ENCODE results near the gene MYH16. TPM values are rescaled to one million over a fixed set of nuclear protein-coding genes. Genes with fewer than 3 reads are reported as not detected.
A peak's percentile ranks its signal among the peaks of the same experiment; 100 is the strongest.
"Not testable (repeated sequence)": the region's sequence is repeated elsewhere in the genome, so short reads cannot be mapped to it uniquely, and the experiment has no call there.

Gene MYH16
- total RNA-seq, 1 donor from 2014 or later = not detected

GRCh38 chr7:99305473-99306260 lies 33.0 kb downstream of the MYH16 start:
- no peak for DNase-seq (ENCODE audit: low spot score)

- DNase-seq (ENCODE audit: low spot score) = no peak
Measured at GRCh38 chr7:99308461-99309074, 35.9 kb downstream of the MYH16 start.

GRCh38 chr7:99309111-99309510 lies 36.5 kb downstream of the MYH16 start:
- no peak for DNase-seq (ENCODE audit: low spot score)

- no peak for DNase-seq (ENCODE audit: low spot score)
Measured at GRCh38 chr7:99310004-99310403, 37.4 kb downstream of the MYH16 start.

- DNase-seq (ENCODE audit: low spot score) = no peak
Measured at GRCh38 chr7:99311702-99312101, 39.1 kb downstream of the MYH16 start.

- DNase-seq (ENCODE audit: low spot score) = peak; percentile 53
Measured at GRCh38 chr7:99312316-99313203, 39.9 kb downstream of the MYH16 start.

- DNase-seq (ENCODE audit: low spot score) = no peak
Measured at GRCh38 chr7:99313204-99313573, 40.5 kb downstream of the MYH16 start.

- DNase-seq (ENCODE audit: low spot score) = no peak
Measured at GRCh38 chr7:99314504-99314903, 41.9 kb downstream of the MYH16 start.

- DNase-seq (ENCODE audit: low spot score) = no peak
Measured at GRCh38 chr7:99320371-99320770, 47.7 kb downstream of the MYH16 start.

- not testable (repeated sequence) for DNase-seq (ENCODE audit: low spot score)
Measured at GRCh38 chr7:99322659-99323058, 50.0 kb downstream of the MYH16 start.

GRCh38 chr7:99324559-99324958 lies 51.9 kb downstream of the MYH16 start:
- no peak for DNase-seq (ENCODE audit: low spot score)

GRCh38 chr7:99325001-99325493 lies 52.4 kb downstream of the MYH16 start:
- no peak for DNase-seq (ENCODE audit: low spot score)

- DNase-seq (ENCODE audit: low spot score) = peak; percentile 95
Measured at GRCh38 chr7:99325592-99326407, 53.2 kb downstream of the MYH16 start, which contains the start of gene ARPC1A. Gene ARPC1A (plus strand): TSS chr7:99325898. CDS start chr7:99333354, 7,456 bp downstream.

- no peak for DNase-seq (ENCODE audit: low spot score)
Measured at GRCh38 chr7:99326408-99326782, 53.8 kb downstream of the MYH16 start.

- DNase-seq (ENCODE audit: low spot score) = peak; percentile 33
Measured at GRCh38 chr7:99330314-99330961, 57.8 kb downstream of the MYH16 start.

GRCh38 chr7:99331002-99331401 lies 58.4 kb downstream of the MYH16 start:
- DNase-seq (ENCODE audit: low spot score) = no peak

GRCh38 chr7:99339595-99339994 lies 67.0 kb downstream of the MYH16 start:
- DNase-seq (ENCODE audit: low spot score) = no peak

GRCh38 chr7:99340659-99341058 lies 68.0 kb downstream of the MYH16 start:
- DNase-seq (ENCODE audit: low spot score) = no peak

- no peak for DNase-seq (ENCODE audit: low spot score)
Measured at GRCh38 chr7:99344061-99344647, 71.5 kb downstream of the MYH16 start.

GRCh38 chr7:99350641-99351040 lies 78.0 kb downstream of the MYH16 start:
- not testable (repeated sequence) for DNase-seq (ENCODE audit: low spot score)
